GM21717 (cell line): Measurements from ENCODE around the gene PIGS.
"Not testable (repeated sequence)": the region's sequence is repeated elsewhere in the genome, so short reads cannot be mapped to it uniquely, and the experiment has no call there.

Source experiments
- ATAC-seq: cut with Tn5 transposase; IDR thresholded peaks from one replicate; pipeline ENCODE4 v1.9.1; 2021; ENCODE audit warnings: mild to moderate bottlenecking, moderate library complexity; ENCODE audit not compliant: unreplicated experiment

PIGS gene

DNA sequence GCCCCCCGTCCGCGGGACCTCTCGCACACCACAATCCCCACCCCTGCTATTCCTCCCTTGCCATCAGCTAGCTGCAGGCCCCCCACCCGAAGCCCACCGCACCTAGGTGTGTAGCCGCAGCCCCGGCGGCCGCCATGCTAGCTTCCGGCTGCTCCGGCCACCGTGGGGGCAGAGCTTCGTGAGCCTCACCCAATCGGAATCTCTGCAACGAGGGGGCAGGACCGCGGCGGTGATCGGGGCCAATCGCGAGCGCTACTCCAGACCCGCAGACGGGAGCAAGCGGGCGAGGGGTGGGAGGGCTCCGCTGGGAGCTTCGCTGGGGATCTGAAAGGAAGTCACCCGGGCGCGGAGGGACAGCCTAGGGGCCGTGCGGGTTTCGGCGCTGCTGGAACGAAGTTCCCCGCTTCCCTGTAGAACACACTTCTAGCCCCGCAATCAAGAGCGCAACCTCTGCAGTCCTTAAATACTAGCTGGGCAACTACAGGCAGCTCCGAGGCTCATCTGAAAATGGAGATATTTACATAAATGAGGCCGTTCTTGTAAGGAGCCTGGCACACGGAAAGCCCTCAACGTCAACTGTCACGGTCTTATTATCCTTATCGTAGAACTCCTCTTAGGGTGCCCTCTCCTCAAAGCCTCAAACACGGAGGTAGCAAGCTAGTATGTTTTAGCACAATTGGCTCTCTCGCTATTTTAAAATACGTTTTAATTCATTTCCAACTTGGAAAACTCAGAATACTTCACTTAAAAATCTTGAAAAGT, at the start of gene PIGS:
PIGS (minus strand) TSS at position 164 of the 762 bp plus-strand sequence; CDS start at position 136, 28 bp downstream.
- ATAC-seq, result peak; percentile 67

DNA sequence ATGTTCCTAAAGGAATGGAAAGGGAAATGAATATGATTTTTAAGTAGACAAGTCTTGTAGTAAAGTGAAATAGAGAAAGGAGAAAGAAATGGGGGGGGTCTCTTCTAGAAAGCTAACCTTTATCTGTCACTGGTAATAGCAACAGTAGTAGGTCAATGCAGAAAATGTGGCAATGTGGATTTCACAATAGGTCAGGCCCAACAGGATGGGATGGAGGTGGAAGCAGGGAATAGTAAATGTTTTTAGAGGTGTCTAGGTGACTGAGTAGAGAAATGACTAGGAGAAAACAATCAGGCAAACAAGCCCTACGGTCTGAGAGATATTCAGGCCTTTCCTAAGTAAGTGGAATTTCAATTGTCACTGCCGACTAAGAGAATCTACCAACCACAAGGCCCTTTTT, 48.7 kb upstream of the PIGS start:
- no peak for ATAC-seq

DNA sequence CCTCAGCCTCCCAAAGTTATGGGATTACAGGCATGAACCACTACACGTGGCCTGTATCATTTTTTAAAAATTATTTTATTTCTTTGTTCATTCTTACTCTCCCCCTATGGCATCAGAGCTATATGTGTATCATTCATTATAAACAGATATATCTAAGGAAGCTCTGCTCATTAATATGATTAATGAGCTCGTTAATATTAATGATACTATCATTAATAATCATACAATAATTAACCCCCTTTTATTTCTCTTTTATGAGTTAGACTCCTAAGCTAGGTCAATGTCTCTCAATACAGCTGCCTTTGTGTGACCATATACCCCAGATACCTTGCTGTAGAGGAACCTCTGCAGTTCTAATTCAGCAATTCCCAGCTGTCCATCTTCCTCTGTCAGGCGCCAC, 47.1 kb upstream of the PIGS start:
- ATAC-seq, result no peak

DNA sequence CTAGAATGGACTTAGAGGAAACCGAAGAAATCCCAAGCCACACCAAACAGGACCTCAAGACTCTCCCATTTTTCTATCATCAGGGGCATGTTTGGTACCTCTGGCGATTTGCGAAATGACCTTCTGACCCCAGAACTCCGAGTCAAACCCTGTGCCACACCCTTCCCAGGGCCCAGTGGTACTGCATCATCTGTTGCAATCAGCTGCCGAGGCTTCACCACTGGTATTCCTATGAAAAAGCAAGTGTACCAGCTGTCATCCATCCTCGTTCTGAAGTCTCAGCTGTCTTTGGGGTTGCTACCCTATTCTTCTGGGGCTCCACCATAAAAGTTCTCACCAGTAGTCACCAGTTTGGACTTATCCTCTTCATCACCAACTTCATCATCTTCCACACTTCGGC, 45.0 kb upstream of the PIGS start:
- ATAC-seq, result no peak

DNA sequence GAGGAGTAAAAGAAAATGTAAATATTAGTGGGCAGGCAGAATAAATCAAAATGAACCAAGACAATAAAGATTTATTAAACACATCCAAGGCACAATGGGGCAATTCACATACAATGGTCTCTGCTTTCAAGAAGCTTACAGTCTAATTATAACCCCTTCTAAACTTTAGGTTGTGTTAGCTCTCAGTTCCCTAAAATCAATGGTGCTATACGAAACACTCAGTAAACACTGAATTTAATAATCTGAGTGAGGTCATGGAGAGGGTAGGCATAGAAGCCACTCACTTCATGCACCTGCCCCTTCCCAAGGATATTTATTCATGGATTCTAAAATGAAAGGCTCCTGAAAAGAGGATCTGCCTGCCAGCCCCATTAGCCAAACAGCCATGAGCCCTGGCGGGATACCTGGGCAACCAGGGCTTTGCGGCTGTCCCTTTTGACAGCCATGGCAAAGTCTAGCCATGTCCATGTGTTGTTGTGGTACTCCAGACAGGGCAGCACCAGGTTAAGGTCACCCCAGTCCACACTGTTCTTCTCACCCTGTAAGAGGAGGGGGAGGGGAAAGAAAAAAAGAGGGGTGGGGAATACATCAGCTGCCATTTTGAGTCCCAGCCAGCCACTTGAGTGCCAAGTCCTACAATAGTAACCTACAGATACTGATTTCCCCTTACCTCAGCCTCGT, 44.1 kb upstream of the PIGS start:
- no peak for ATAC-seq

DNA sequence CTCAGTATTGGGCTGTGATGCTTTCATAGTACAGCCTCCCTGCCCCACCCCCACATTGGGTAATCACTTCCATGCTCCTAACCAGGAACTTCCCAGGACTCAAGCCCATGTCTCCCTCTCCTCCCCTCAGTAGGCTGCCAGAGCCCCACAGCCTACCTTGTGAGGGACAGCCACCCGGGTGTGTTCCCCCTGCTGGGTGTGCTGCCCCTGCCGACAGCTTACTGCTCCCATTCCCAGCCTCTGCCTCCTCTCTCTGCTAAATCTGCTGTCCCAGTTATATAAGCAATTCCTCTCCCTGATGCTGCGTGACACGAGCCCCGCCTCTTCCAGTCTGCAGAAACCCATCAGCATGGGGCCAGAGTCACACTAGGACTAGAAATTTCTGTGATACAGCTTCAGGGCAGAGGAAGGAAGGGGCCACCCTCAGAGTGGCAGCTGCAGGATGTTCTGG, 42.6 kb upstream of the PIGS start, which contains the start of gene RSKR:
RSKR (minus strand) TSS at position 255 of the 451 bp plus-strand sequence; CDS start at position 231, 24 bp downstream.
- no peak for ATAC-seq

DNA sequence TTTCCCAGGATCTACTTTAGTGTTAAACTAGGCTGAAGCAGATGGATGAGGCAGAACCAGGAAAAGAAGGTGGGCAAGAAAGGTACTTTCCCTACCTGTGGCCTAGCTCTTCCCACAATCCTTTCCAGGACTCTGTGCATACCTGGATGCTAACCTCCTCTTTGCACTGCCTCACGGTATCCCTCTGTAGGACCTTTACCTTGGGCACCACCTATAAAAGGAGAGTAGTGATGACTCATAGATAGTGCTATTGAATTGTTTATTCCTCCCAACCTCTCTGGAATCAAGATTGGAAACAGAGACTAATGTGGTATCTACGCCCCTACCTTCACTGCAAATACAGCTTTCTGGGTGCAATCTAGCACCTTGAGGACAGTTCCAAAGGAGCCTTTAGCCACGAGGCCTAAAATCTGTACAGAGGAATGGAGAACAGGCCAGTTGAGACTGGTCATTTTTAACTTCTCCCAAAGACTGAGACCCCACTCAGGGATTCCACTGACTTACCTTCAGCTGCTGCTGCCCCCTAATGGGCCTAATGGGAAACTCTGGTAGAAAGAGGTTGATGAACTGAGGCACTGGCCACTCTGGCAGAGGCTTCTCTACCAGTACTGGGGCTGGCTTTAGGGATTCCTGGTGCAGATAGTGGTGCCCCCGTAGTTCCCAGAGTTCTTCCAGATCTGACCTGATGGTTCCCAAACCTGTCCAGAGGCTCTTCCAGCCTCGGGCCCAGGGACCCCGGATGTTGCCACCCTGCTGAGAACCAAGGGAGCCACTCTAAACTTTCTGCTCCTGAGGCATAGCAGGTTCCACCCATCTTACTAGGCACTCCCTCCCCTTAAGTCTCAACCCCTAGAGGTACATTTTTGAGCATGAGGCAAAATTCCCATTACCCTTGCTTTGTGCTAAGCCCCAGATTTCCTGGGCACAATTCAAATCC, 41.9 kb upstream of the PIGS start:
- no peak for ATAC-seq

DNA sequence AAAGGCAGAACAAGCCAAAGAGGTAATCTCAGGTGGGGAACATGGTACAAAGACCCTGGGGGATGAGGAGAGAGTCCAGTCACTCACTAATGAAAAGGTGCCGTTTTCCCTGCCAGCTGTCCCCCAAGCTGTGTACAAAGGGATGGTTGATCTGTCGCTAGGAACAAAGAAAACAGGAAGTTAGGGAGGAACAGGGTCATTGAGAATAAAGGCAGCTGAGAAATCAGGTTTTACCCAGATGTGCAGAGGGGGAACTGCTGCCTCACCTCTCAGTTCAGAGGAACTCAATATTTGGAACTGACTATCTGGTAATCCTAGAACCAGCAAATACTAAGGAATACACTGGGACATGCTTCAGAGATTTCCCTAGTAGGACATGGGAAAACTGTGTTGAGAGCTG, 41.2 kb upstream of the PIGS start:
- no peak for ATAC-seq

DNA sequence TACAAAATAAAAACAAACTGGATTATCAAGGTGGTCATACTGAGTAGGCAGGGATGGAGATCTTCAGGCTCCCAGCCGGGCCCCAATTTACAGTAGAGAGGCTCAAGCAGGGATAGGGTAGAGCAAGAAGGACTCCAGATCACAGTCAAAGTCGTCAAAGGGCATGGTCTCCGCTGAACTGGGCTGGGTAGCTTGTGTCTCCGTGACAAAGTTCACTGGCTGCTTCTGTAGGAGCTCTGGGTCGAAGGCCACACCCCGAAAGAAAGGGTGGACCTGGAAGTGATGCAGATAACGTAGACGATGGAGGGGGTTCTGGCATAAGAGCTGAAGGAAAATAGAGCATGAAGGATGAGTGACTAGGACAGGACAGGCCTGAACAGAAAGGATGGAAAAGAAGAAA, 39.1 kb upstream of the PIGS start:
- no peak for ATAC-seq

DNA sequence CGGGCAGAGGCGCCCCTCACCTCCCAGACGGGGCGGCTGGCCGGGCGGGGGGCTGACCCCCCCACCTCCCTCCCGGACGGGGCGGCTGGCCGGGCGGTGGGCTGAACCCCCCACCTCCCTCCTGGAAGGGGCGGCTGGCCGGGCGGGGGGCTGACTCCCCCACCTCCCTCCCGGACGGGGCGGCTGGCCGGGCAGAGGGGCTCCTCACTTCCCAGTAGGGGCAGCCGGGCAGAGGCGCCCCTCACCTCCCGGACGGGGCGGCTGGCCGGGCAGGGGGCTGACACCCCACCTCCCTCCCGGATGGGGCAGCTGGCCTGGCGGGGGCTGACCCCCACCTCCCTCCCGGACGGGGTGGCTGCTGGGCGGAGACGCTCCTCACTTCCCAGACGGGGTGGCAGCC, 32.7 kb upstream of the PIGS start:
- not testable (repeated sequence) for ATAC-seq

DNA sequence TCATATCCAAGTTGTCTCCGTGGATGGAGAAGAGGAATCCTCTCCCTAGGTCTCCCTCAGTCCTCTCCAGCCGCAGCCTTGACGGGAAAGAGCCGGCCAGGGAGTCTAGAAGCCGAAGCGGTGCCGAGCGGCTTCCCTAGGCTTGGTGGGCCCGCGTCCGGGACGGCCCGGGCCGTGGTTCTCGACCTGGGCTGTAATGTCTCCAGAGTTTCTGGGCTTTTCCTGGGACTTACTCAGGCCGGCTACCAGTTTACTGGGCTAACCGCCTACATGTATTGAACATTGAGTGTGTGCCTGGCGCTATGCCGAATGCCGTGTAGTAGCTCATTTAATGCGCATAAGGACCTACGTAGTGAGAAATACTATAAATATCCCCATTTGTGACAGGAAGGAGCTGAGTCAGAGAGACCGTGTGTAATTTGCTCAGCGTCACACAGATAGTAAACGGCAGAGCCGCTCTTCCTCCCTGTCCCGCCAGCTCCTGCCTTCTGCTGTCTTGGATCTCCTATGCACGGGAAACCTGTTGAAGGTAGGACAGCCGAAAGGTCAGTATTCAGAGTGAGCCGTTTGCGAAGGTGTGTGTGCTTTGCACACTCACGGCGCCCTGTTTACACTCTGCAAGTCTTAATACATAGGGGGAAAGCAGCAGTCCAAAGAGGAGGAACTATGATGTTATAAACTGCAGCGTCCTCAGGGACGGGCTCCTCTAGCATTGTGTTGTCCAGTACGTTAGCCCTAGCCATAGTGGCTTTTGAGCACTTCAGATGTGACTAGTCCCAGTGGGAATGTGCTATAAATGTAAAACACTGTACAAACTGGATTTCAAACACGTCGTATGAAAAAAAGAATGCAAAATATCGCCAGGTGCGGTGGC, 28.2 kb upstream of the PIGS start:
- peak; percentile 40 for ATAC-seq

DNA sequence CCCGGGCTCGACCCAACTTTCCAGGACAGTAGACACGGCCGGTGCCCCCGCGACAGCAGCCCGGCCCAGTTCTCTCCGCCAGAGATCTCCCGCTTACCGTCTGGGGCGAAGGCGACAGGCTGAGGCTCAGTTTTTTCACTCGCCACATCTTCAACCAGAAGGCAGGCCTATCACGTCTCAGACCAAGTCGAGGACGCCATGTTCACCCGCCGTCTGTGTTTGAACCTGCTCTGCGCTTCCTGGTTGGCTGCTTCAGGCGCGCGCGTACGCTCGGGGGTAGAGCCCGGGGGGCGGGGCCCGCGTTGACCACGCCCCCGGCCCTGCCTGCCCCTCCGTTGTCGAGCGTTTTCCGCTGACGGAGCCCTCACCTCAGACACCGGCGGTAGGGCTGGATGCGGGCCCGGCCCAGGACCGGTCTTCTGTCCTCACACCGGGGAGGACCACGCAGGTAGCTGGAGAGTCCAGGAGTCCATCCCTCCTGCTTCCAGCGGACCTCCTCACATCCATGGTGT, 27.5 kb upstream of the PIGS start, which contains the start of gene SPAG5:
SPAG5 (minus strand) TSS at position 227 of the 512 bp plus-strand sequence; CDS start at position 148, 79 bp downstream.
- ATAC-seq, result peak; percentile 75

DNA sequence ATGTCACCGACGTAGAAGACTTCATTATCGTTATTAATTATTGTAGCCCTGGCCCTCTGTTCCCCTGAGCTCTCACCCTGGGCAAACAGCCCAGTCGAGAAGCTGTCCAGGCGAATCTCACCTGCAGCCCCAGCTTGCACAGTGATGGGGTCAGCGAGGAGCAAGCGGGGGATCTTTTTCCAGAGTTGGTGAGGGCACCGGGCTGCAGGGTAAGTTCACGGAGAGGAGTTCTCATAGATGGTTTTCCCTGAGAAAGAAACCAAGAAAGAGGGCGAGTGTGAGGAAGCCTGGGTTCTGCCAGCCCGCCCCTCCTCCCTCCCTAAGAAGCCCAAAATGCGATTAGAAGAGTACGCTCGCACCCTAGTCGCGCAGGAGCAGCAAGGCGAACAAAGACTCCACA, 27.1 kb upstream of the PIGS start:
- no peak for ATAC-seq

DNA sequence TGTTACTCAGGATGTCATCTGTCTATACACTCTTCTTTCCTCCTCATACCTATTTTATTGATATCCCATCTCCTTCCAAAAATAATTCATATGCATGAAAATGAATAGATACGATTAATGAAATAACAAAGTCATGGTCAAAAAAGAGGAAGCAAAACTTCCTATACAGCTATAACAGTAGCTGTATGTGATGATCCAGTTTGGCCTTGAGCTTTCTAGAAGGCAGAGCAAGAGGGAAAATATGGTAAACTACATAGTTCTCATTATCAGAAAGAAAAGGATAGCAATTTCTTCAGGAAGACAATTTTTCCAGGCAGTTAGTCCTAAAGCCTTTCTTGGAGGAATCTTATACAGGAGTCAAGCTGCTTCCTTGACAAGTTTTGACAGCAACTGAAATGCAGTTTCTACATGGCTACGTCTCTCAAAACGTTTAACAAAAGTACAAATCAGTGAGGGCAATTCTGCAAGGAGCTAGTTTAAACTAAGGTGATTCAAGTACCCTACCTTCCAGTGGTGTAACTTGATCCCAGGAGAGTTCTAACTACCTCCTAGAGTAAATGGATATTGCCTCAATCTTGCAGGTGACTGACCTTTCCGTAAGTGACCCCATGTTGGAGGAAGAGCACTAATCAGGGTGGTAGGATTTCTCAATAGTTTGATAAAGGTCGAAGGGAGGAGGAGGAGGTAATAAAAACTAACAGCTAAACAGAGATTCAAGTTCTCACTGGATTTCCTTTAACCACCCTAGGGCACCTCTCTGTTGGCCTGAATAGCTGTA, 26.5 kb upstream of the PIGS start:
- no peak for ATAC-seq

DNA sequence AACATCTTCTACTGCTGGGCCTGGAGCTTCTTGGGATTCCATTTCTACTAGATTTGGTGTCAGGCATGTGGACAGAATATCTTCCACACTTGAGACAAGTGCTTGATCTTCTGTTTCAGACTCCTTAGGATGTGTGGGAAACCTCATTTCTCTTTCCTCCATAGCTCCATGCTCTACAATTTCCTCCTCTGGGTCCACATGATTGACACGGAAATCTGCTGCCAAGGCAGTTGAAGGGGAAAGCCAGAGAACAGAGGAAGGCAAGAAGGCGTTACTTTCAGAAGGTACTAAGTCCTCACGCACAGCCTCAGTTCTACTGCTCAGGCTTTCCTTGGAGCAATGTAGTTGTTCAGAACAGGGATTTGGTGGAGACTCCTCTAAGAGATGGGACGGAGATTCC, 20.9 kb upstream of the PIGS start:
- no peak for ATAC-seq

DNA sequence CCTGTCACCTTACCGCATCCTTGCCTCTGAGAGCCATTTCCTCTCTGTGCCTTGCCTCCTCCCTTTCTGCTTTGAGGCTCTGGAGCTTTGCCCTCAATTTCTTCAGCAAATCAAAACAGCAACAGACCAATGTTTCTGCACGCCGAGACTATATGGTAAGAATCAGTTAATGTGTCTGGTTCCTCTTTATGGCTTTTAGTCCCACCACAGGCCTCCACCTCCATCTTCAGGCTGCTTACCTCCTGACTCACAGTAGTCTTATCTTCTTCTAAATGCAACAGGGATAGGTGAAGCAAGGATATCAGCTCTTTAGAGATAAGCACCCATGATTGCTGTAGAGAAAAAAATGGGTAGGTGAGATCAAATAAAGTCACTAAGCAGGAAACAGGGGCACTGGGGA, 14.5 kb upstream of the PIGS start:
- ATAC-seq, result no peak

DNA sequence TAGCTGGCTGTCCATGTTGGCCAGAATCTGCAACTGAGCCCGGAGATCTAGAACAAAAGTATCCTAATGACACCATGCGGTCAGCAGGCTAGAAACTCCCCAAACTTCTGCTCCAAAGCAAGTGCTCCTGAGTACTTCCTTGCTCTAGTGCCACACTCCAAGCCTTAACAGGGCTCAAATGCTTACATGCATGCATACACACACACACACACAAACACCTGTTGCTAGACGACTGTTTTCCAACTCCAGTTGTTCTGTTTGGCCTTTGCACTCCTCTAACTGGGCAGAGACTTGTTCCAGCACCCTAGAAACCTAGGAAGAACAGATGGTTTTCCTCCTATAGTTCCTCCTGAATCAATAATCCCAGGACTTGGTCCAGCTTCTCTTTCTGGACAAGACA, 13.1 kb upstream of the PIGS start:
- ATAC-seq, result no peak

DNA sequence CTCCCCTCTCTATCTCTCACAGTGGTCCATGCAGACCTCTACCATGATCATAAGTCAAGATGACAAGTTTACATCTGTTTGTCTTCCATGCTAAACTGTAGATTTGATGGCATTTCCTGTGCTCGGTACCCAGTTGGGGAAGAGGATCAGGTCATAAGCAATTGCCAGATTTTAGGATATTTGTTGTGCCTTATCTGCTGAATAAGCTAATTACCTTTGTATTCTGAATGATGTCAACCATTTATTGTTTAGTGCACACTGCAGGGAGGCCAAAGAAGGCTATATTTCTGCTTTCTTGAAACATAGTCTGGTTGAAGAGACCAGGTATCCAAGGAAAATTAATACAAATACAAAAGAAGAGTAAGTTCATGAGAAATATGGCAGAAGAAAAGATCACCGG, 11.2 kb upstream of the PIGS start:
- ATAC-seq, result no peak

DNA sequence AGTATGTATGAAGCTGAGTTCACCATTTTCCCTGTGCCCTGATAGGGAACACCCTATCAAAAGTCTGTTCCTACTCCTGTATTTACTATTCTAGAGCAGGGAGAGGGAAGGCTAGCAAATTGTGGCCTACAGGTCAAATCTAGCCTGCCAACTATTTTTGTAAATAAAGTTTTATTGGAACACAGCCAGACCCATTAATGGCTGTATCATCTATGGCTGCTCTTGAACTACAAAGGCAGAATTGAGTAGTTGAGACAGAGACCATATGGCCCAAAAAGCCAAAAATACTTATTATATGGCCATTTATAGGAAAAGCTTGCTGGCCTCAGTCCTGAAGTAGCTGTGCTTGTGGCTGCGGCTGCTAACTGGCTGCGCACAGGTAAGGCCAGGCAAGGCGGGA, 9.6 kb upstream of the PIGS start:
- no peak for ATAC-seq
